Transverse colon (tissue), 4 donors: ENCODE data around the gene CCDC150. TPM values are rescaled to one million over a fixed set of nuclear protein-coding genes. Genes with fewer than 3 reads are reported as not detected.

ENCODE experiments used
- DNase-seq: peaks from one replicate; pipeline ENCODE4 v3.0.0-alpha.2; 2019
- H3K27ac ChIP-seq, 4 donors: fragments of 200-600 bp; sonication (generic); 2 replicates each; pipeline ENCODE4 v1.5.1; 2016 to 2018; ENCODE audit warnings: inconsistent platforms in 4 of 4
- H3K27me3 ChIP-seq: fragments of 200-600 bp; sonication (generic); 2 replicates; pipeline ENCODE4 v1.5.1; 2017; ENCODE audit warnings: inconsistent platforms
- H3K36me3 ChIP-seq, 4 donors: fragments of 200-600 bp; sonication (generic); 2 replicates each; pipeline ENCODE4 v1.5.1; 2017 to 2019; ENCODE audit warnings: inconsistent platforms in 4 of 4
- H3K4me1 ChIP-seq, 4 donors: fragments of 200-600 bp; sonication (generic); 2 replicates each; pipeline ENCODE4 v1.5.1; 2017 to 2020; ENCODE audit warnings: inconsistent platforms in 4 of 4
- H3K4me3 ChIP-seq, 4 donors: fragments of 200-600 bp; sonication (generic); 1 replicate in 1 of 4; 2 replicates in 3 of 4; pipeline versions ENCODE4 v1.5.1 to v1.6.1; 2017 to 2019; ENCODE audit warnings: inconsistent platforms in 4 of 4
- H3K9me3 ChIP-seq, 2 donors: fragments of 200-600 bp; sonication (generic); 2 replicates each; pipeline ENCODE4 v1.5.1; 2017 to 2019; ENCODE audit warnings: inconsistent platforms in 2 of 2
- EP300 ChIP-seq: sonication (generic); formaldehyde crosslinking; IDR thresholded peaks from one replicate; pipeline ENCODE4 v1.6.1; 2017; ENCODE audit warnings: antibody characterized with exemption, low read depth
- POLR2A ChIP-seq: fragments of 450-650 bp; IDR thresholded peaks from one replicate; pipeline ENCODE4 v1.6.1; 2016; ENCODE audit warnings: antibody characterized with exemption, mild to moderate bottlenecking, moderate library complexity
- POLR2AphosphoS5 ChIP-seq, 3 donors: sonication (generic); formaldehyde crosslinking; IDR thresholded peaks; one replicate each; pipeline ENCODE4 v1.6.1; 2016; ENCODE audit warnings: antibody characterized with exemption in 3 of 3
- WGBS, 2 donors: methylation state at CpG; one replicate each; pipeline ENCODE4 v1.1.5; 2018; ENCODE audit warnings: low coverage in 1 of 2; 5-methylcytosine and 5-hydroxymethylcytosine counted together
- in situ Hi-C, 4 donors: fragments of 200-750 bp; cut with MboI; loops; one replicate each; pipeline versions ENCODE4 v1.15.0 to v1.15.1; 2017; ENCODE audit warnings: low sequenced_read_pairs in 3 of 4, low pct_ligation_motif_present in 1 of 4, low pct_unique_long_range_greater_than_20kb in 1 of 4
- intact Hi-C: fragments of 100-400 bp; cut with DNase I; formaldehyde crosslinking; loops from one replicate; pipeline ENCODE4 v1.15.1; 2023; ENCODE audit warnings: low total_unique reads
- total RNA-seq, 4 donors: library from RNA; depleted of rRNA; stranded (reverse); fragments of >200 nt; gene quantifications; one replicate each; pipeline ENCODE4 v1.1.0, GENCODE V29; 2016
- TF ChIP-seq, protein P1 (sequence below), 5 experiments: fragments of 200-600 bp in 3 of 5; fragments of 450-650 bp in 2 of 5; sonication (generic) in 3 of 5; IDR thresholded peaks; 1 replicate in 2 of 5; 2 replicates in 3 of 5; pipeline ENCODE4 v1.5.1; 2016 to 2017; ENCODE audit warnings: antibody characterized with exemption in 5 of 5, inconsistent platforms in 3 of 5, mild to moderate bottlenecking in 2 of 5, moderate library complexity in 1 of 5

The CCDC150 gene
- 100 to 1,000 TPM in 1 of 4 donors, 1 to 10 TPM in 2, not detected in 1; 1.6 to 137 (median 2.7) TPM for total RNA-seq

DNA sequence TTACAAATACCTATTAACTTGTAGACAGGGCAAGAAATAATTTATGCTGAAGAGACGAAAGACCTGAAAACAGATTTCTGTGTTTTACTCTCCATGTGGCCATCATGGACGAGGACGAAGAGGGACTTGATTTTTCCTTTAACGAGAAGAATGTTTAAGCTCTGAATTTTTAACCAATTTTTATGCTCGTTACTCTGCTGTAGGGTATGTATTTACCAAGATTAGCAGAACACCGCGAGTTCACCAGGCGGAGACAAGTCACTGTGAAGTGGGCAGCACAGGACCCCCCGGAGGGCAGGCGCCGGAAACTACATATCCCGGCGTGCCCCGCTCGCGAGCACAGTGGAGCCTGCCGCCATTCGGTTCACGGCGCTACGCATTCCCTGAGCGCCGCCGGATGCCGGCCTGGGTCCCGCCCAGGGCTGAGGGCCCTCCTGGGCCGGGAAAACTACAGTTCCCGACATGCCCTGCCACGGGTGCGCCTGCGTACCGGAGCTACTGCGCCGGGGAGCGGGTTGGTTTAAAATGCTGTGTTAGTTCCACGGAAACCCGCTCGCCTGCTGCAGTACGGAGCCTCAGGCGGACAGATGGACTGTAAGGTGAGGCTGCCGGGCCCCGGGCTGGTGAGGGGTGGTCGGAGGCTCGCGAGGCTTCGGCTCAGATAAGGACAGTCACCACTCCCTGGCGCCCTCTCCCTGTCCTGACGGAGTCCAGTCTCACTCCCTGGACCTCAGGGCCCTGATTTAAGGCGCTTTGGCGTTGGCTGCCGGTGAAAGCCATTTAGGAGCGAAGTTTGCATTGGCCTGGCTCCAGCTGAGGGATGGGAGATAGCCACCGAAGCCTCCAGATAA lies at the start of gene CCDC150:
Gene CCDC150 (plus strand): TSS at position 536 of the 851 bp plus-strand sequence. CDS start 52 bp downstream, at position 588.
- TF ChIP-seq POLR2AphosphoS5 (IDR thresholded peaks at IDR 0.05) (peak in 2 of 3 donors; percentile 28 to 29), POLR2A (no peak), EP300 (no peak)
- TF ChIP-seq, protein P1, sequence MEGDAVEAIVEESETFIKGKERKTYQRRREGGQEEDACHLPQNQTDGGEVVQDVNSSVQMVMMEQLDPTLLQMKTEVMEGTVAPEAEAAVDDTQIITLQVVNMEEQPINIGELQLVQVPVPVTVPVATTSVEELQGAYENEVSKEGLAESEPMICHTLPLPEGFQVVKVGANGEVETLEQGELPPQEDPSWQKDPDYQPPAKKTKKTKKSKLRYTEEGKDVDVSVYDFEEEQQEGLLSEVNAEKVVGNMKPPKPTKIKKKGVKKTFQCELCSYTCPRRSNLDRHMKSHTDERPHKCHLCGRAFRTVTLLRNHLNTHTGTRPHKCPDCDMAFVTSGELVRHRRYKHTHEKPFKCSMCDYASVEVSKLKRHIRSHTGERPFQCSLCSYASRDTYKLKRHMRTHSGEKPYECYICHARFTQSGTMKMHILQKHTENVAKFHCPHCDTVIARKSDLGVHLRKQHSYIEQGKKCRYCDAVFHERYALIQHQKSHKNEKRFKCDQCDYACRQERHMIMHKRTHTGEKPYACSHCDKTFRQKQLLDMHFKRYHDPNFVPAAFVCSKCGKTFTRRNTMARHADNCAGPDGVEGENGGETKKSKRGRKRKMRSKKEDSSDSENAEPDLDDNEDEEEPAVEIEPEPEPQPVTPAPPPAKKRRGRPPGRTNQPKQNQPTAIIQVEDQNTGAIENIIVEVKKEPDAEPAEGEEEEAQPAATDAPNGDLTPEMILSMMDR (IDR thresholded peaks at IDR 0.05), result peak in 2 of 5 experiments; percentile 3 to 18
- 5 to 26% methylated on average over 5 to 47 of the region's 53 CpGs for WGBS, 2 donors

DNA sequence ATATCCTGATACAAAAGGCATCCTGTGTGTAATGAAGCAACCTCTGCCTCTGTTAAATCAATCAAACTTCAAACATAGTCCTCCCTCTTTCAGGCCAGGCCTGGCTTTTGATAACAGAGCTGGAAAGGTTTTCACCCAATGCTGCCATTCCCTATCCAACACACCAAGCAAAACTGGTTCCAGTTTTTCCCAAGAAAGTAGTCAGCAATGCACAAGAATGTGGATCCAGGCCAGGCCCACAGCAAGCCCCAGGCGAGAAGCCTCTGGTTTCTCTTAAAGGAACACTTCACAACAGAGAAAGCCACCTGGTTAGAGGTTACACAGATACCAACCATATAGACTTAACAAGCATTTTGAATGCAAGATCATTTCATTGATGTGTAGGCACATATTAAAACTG lies 49.2 kb upstream of the CCDC150 start:
- WGBS, 2 donors, result 40 to 48% methylated on average over 1 of the region's 1 CpG
- no peak for TF ChIP-seq POLR2A
- no peak for TF ChIP-seq POLR2AphosphoS5 (IDR thresholded peaks at IDR 0.05)
- no peak for TF ChIP-seq EP300
- TF ChIP-seq, protein P1 (IDR thresholded peaks at IDR 0.05), result no peak
- Histone ChIP-seq H3K4me1 (peaks cover 0 to 11% (median 2%) of the 10 kb centered on the region in 4 donors), H3K4me3 (no peak overlapping the region), H3K9me3 (no peaks in the 10 kb centered on the region), H3K36me3 (no peaks in the 10 kb centered on the region), H3K27me3 (peaks cover 65% of the 10 kb centered on the region), H3K27ac (no peak overlapping the region)
- in situ Hi-C loops (no loop called here), intact Hi-C loops (no loop called here)
- no peak for DNase-seq

More for the DNA sequence above, at the start of gene CCDC150:
- intact Hi-C loops, result no loop called here
- Histone ChIP-seq H3K4me3 (peak within 1 kb of the TSS; percentile 51 to 63 (median 54)), H3K27ac (peak within 1 kb of the TSS in 3 of 4 donors; percentile 13 to 64 (median 61)), H3K27me3 (no peaks in the 10 kb centered on the region), H3K36me3 (no peaks in the 10 kb centered on the region), H3K9me3 (no peaks in the 10 kb centered on the region), H3K4me1 (peaks cover 0 to 12% (median 3%) of the 10 kb centered on the region in 4 donors)
- peak; percentile 94 for DNase-seq
- in situ Hi-C loops, result loop anchor here in 1 of 4 donors (25.0 kb wide), 1 partner anchor 327 kb away; no protein-coding TSS in a partner anchor

DNA sequence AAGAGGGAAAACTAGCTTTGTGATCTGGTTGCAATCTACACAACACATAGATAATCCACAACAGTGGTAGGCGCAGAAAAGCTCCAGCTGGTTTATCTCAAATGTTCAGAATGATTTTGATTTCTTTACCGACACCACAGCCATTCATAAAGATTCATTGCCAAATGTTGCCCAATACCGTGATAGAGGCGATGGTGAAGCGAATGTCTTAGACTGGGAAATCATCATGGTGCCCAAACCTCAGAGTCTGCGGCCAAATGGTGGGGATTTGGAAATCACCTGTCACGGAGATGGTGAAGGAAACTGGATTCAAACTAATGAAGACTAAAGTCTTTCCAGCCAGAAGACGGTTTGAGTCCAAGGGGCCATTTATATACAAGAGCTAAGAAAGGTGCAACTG lies 48.5 kb upstream of the CCDC150 start:
- 92% methylated on average over 3 to 8 of the region's 8 CpGs for WGBS, 2 donors
- in situ Hi-C loops (no loop called here), intact Hi-C loops (no loop called here)
- TF ChIP-seq, protein P1 (IDR thresholded peaks at IDR 0.05), result no peak
- no peak for TF ChIP-seq POLR2AphosphoS5 (IDR thresholded peaks at IDR 0.05)
- TF ChIP-seq POLR2A, result no peak
- no peak for TF ChIP-seq EP300
- no peak for DNase-seq
- no peaks in the 10 kb centered on the region for H3K9me3 ChIP-seq
- H3K27ac ChIP-seq, result no peak overlapping the region
- no peaks in the 10 kb centered on the region for H3K36me3 ChIP-seq
- H3K4me3 ChIP-seq, result no peak overlapping the region
- H3K27me3 ChIP-seq, result peaks cover 70% of the 10 kb centered on the region
- H3K4me1 ChIP-seq, result peaks cover 0 to 11% (median 2%) of the 10 kb centered on the region in 4 donors

DNA sequence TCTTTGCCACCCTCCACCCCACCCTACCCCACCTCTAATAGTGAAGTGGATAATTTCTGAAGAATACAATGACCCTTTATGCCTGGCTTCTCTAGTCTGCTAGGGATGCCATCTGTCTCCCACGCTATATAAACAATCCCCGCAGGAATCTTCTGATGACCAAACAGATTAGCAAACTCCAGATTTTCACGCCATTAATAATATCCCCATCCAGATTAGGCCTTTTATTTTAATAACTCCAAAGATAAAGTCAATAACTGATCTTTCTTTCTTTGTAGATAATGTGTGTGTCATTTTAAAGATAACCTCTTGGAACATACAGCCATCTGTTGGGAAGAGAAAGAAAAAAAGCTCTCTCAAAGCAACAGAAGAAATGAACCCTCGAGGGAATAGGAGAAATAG lies 47.9 kb upstream of the CCDC150 start:
- Histone ChIP-seq H3K4me1 (peaks cover 0 to 11% (median 2%) of the 10 kb centered on the region in 4 donors), H3K9me3 (no peaks in the 10 kb centered on the region), H3K27ac (no peak overlapping the region), H3K27me3 (peaks cover 70% of the 10 kb centered on the region), H3K4me3 (no peak overlapping the region), H3K36me3 (no peaks in the 10 kb centered on the region)
- in situ Hi-C loops, result no loop called here
- no peak for TF ChIP-seq POLR2AphosphoS5 (IDR thresholded peaks at IDR 0.05)
- no peak for TF ChIP-seq POLR2A
- no peak for TF ChIP-seq EP300
- WGBS, 2 donors, result 45 to 68% methylated on average over 4 of the region's 4 CpGs
- DNase-seq, result no peak
- intact Hi-C loops, result no loop called here
